DND-41 (cell line): ENCODE results near the gene SYT3.

Source experiments
- EZH2 ChIP-seq: IDR thresholded peaks from 3 replicates; pipeline ENCODE4 v1.6.1; 2012; ENCODE audit warnings: borderline replicate concordance, low read depth, mild to moderate bottlenecking, moderate library complexity, low read length, inconsistent platforms; ENCODE audit not compliant: severe bottlenecking
- TF ChIP-seq, protein P1 (sequence below): IDR thresholded peaks from 2 replicates; pipeline ENCODE4 v1.5.1; 2012; ENCODE audit warnings: borderline replicate concordance, low read length, moderate library complexity, mild to moderate bottlenecking; ENCODE audit not compliant: poor library complexity, severe bottlenecking; ENCODE audit errors: extremely low read depth

DNA sequence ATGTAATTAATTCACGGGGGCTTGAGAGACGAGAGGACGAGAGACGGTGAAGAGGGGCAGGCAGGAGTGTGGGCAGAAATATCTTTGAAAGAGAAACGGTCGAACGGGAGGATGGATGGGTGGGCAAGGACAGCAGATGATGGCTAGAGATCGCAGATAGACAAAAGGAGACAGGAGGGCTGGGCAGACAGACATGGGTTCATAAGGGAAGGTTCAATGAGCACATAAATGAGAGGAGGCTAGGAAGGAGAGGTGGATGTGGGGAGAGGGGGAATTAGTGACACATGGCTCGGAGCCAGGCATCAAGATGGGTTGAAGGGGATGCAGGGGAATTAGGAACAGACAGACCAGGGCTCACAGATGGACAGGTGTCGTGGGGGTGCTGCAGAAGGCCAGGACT lies 1.1 kb downstream of the SYT3 start:
- TF ChIP-seq, protein P1, sequence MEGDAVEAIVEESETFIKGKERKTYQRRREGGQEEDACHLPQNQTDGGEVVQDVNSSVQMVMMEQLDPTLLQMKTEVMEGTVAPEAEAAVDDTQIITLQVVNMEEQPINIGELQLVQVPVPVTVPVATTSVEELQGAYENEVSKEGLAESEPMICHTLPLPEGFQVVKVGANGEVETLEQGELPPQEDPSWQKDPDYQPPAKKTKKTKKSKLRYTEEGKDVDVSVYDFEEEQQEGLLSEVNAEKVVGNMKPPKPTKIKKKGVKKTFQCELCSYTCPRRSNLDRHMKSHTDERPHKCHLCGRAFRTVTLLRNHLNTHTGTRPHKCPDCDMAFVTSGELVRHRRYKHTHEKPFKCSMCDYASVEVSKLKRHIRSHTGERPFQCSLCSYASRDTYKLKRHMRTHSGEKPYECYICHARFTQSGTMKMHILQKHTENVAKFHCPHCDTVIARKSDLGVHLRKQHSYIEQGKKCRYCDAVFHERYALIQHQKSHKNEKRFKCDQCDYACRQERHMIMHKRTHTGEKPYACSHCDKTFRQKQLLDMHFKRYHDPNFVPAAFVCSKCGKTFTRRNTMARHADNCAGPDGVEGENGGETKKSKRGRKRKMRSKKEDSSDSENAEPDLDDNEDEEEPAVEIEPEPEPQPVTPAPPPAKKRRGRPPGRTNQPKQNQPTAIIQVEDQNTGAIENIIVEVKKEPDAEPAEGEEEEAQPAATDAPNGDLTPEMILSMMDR = no peak
- no peak for TF ChIP-seq EZH2
